Activated CD4-positive, alpha-beta T cell treated with anti-CD3 and anti-CD28 coated beads for 1 hour (primary cell): ENCODE measurements around the gene INPP1.
"Not testable (repeated sequence)": the region's sequence is repeated elsewhere in the genome, so short reads cannot be mapped to it uniquely, and the experiment has no call there.

ENCODE experiments used
- DNase-seq: peaks from one replicate; pipeline ENCODE4 v3.0.0-alpha.2; 2020

INPP1 gene

GRCh38 chr2:190334479-190335224 is 8.7 kb upstream of the INPP1 start:
- no peak for DNase-seq

- no peak for DNase-seq
These were observed 8.2 kb upstream of the INPP1 start for GRCh38 chr2:190335225-190335559.

- DNase-seq = not testable (repeated sequence)
These were observed 7.8 kb upstream of the INPP1 start for GRCh38 chr2:190335584-190335983.

- DNase-seq = no peak
These were observed 7.0 kb upstream of the INPP1 start for GRCh38 chr2:190336420-190336819.

- no peak for DNase-seq
These were observed 4.9 kb upstream of the INPP1 start for GRCh38 chr2:190338453-190338852.

GRCh38 chr2:190339394-190339793 is 4.0 kb upstream of the INPP1 start:
- no peak for DNase-seq

- DNase-seq = no peak
These were observed 3.0 kb upstream of the INPP1 start for GRCh38 chr2:190340369-190340768.

- no peak for DNase-seq
These were observed 778 bp upstream of the INPP1 start for GRCh38 chr2:190342611-190343010.

GRCh38 chr2:190343089-190343535 is 277 bp upstream of the INPP1 start:
- no peak for DNase-seq

GRCh38 chr2:190344276-190344827 is 963 bp downstream of the INPP1 start:
- DNase-seq = no peak

- DNase-seq = no peak
These were observed 7.0 kb downstream of the INPP1 start for GRCh38 chr2:190350371-190350770.

GRCh38 chr2:190351955-190352354 is 8.6 kb downstream of the INPP1 start:
- DNase-seq = no peak

GRCh38 chr2:190352668-190353536 is 9.5 kb downstream of the INPP1 start:
- DNase-seq = no peak

GRCh38 chr2:190353537-190353899 is 10.1 kb downstream of the INPP1 start:
- no peak for DNase-seq

- DNase-seq = no peak
These were observed 10.8 kb downstream of the INPP1 start for GRCh38 chr2:190354003-190354690.

GRCh38 chr2:190355968-190356644 is 12.7 kb downstream of the INPP1 start:
- no peak for DNase-seq

- DNase-seq = no peak
These were observed 14.2 kb downstream of the INPP1 start for GRCh38 chr2:190357600-190357999.

GRCh38 chr2:190358655-190359448 is 15.5 kb downstream of the INPP1 start:
- not testable (repeated sequence) for DNase-seq

GRCh38 chr2:190360561-190360960 is 17.2 kb downstream of the INPP1 start:
- no peak for DNase-seq

- DNase-seq = no peak
These were observed 17.6 kb downstream of the INPP1 start for GRCh38 chr2:190360965-190361364.

GRCh38 chr2:190361572-190361971 is 18.2 kb downstream of the INPP1 start:
- DNase-seq = no peak

- DNase-seq = no peak
These were observed 19.5 kb downstream of the INPP1 start for GRCh38 chr2:190362894-190363293.
